Heart right ventricle (tissue), 16 donors: ENCODE data around the gene SRCAP. TPM values are rescaled to one million over a fixed set of nuclear protein-coding genes. Genes with fewer than 3 reads are reported as not detected.

ENCODE experiments used
- ATAC-seq, 8 donors: fragments of 200-7000 bp; cut with Tn5 transposase; one replicate each; pipeline ENCODE4 v1.9.1; 2020; ENCODE audit warnings: mild to moderate bottlenecking in 8 of 8, moderate library complexity in 8 of 8, moderate number of reproducible peaks in 1 of 8
- DNase-seq, 2 donors: peaks; one replicate each; pipeline ENCODE4 v3.0.0-alpha.2; 2020
- H3K27ac ChIP-seq, 10 donors: fragments of 200-600 bp; sonication (generic) in 2 of 10; one replicate each; pipeline versions ENCODE4 v1.5.0 to v1.8.0; 2020 to 2022; ENCODE audit warnings: mild to moderate bottlenecking in 3 of 10
- H3K27me3 ChIP-seq, 7 donors: fragments of 200-600 bp; one replicate each; pipeline ENCODE4 v1.8.0; 2021 to 2022; ENCODE audit warnings: mild to moderate bottlenecking in 2 of 7
- H3K36me3 ChIP-seq, 9 donors: fragments of 200-600 bp; sonication (generic) in 1 of 9; one replicate each; pipeline versions ENCODE4 v1.5.0 to v1.8.0; 2020 to 2022; ENCODE audit warnings: mild to moderate bottlenecking in 2 of 9
- H3K4me1 ChIP-seq, 9 donors: fragments of 200-600 bp; sonication (generic) in 1 of 9; one replicate each; pipeline versions ENCODE4 v1.5.0 to v1.8.0; 2020 to 2022; ENCODE audit warnings: mild to moderate bottlenecking in 4 of 9
- H3K4me3 ChIP-seq, 10 donors: fragments of 200-600 bp; sonication (generic) in 2 of 10; one replicate each; pipeline versions ENCODE4 v1.5.0 to v1.8.0; 2020 to 2022; ENCODE audit warnings: mild to moderate bottlenecking in 7 of 10, moderate library complexity in 2 of 10
- H3K9me3 ChIP-seq, 11 donors: fragments of 200-600 bp in 10 of 11; sonication (generic) in 2 of 11; one replicate each; pipeline versions ENCODE4 v1.5.0 to v1.8.0; 2013 to 2022; ENCODE audit warnings: mild to moderate bottlenecking in 2 of 11, control low read depth in 1 of 11, moderate library complexity in 1 of 11
- WGBS, 2 donors: extraction: QIAGEN DNeasy Blood & Tissue Kit; methylation state at CpG; one replicate each; pipeline ENCODE4 v1.1.7; 2013; ENCODE audit warnings: inconsistent platforms in 1 of 2; 5-methylcytosine and 5-hydroxymethylcytosine counted together
- intact Hi-C, 10 donors: fragments of 100-400 bp; cut with DNase I; formaldehyde crosslinking; loops; one replicate each; pipeline versions ENCODE4 v1.11.1 to v1.14.2; 2022
- polyA plus RNA-seq, 2 donors: library from polyadenylated mRNA; stranded (reverse); fragments of 200-250 nt; gene quantifications; one replicate each; pipeline ENCODE4 v1.2.3, GENCODE V29; 2013
- total RNA-seq, 10 donors: library from RNA; stranded (reverse); fragmentation: NEBNext Ultra II Directional in 3 of 10; extraction: Animal tissue kit (Norgen Biotek cat#: 25700) in 3 of 10; gene quantifications; one replicate each; pipeline versions ENCODE4 v1.2.1 to v1.2.4, GENCODE V29; 2021 to 2023
- TF ChIP-seq, protein P1 (sequence below), 9 donors: fragments of 200-600 bp; sonication (generic) in 2 of 9; IDR thresholded peaks; one replicate each; pipeline versions ENCODE4 v1.5.0 to v1.8.0; 2021 to 2022; ENCODE audit warnings: antibody characterized with exemption in 9 of 9, mild to moderate bottlenecking in 5 of 9, moderate library complexity in 1 of 9
- donor health status: Arrhythmogenic right ventricular cardiomyopathy.
- donor health status: ischemic (EF 13 %, LVEDD 7.1; RV severe dilation, severe dysfunction).
- donor health status: healthy with polysubstance abuse.
- donor health status: DM: no; HTN: yes; CAD: no.
- donor health status: DM: no; HTN: no; CAD: no.
- donor health status: ischemic (EF 25% LVEDD 6.9; RV normal size, moderate dysfunction).
- donor health status: ischemic (EF 25% LVEDD 5.7; RV mildly dilated, moderate dysfunction).
- donor health status: healthy.
- donor health status: DM: yes; HTN: yes; CAD: no.
- donor health status: Ischemic cardiomyopathy.
- donor health status: ischemic (EF 35%, LVEDD 5.7; RV mildly dilated, moderate dysfunction).
- donor health status: nonischemic (EF 11% LVEDD 7.7; RV severe dilation, severe dysfunction).
- donor health status: DM: yes; HTN: yes; CAD: no.
- donor health status: PGD.
- donor health status: ischemic (EF 29% LVEDD 5.4; RV normal size, mild dysfunction).
- donor health status: nonischemic (EF 23%, LVEDD 6.1; RV moderate dilation, normal function).

Gene SRCAP
- total and polyA plus RNA-seq, 12 donors, result 2.6 to 60.6 (median 45.4) TPM

DNA sequence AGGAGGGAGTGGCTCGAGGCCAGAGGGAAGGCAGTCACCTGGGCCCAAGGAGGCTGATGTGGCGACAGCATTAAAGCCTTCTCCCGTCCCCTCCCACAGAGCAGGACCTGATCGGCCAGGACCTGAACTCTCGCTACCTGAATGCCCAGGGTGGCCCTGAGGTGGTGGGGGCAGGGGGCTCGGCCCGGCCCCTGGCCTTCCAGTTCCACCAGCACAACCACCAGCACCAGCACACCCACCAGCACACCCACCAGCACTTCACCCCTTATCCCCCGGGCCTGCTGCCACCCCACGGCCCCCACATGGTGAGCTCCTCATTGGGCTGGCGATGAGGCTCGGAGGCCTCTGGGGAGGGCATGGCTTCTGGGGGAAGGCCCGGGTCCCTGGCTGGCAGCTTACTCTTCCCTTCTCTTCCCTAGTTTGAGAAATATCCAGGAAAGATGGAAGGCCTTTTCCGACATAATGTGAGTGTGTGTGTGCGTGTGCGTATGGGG, 34.3 kb upstream of the SRCAP start:
- TF ChIP-seq, protein P1, sequence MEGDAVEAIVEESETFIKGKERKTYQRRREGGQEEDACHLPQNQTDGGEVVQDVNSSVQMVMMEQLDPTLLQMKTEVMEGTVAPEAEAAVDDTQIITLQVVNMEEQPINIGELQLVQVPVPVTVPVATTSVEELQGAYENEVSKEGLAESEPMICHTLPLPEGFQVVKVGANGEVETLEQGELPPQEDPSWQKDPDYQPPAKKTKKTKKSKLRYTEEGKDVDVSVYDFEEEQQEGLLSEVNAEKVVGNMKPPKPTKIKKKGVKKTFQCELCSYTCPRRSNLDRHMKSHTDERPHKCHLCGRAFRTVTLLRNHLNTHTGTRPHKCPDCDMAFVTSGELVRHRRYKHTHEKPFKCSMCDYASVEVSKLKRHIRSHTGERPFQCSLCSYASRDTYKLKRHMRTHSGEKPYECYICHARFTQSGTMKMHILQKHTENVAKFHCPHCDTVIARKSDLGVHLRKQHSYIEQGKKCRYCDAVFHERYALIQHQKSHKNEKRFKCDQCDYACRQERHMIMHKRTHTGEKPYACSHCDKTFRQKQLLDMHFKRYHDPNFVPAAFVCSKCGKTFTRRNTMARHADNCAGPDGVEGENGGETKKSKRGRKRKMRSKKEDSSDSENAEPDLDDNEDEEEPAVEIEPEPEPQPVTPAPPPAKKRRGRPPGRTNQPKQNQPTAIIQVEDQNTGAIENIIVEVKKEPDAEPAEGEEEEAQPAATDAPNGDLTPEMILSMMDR (IDR thresholded peaks at IDR 0.05), result no peak

DNA sequence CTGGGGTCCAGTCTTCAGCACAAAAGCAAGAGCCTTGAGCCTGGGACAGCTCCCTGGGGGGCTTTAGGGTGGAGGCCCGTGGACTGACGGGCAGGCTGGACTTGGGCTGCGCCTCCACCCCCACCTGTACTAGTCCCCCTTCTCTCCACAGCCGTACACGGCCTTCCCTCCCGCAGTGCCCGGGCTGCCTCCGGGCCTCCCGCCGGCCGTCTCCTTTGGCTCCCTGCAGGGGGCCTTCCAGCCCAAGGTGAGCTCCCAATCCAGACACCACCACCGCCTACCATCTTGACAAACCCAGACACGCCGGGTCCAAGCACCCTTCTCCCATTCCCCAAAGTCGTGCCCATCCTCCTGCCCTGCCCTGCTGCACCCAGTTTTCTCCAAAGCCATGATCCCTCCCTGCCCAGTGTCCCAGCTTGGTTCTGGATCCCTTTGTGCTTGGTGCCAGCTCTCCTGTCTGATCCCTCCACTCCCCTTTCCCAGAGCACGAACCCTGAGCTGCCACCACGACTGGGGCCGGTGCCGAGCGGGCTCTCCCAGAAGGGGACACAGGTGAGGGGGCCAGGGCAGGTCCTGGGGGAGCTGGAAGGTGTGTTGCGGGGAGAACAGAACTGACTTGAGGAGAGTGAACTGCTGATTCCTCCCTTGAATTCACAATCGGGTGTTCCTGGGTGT, 33.7 kb upstream of the SRCAP start:
- TF ChIP-seq, protein P1 (IDR thresholded peaks at IDR 0.05), result no peak
- H3K27ac ChIP-seq, result no peak overlapping the region
- H3K9me3 ChIP-seq, result no peaks in the 10 kb centered on the region
- peaks cover 11 to 39% (median 36%) of the 10 kb centered on the region in 9 donors for H3K4me1 ChIP-seq
- H3K27me3 ChIP-seq, result no peaks in the 10 kb centered on the region
- H3K4me3 ChIP-seq, result no peak overlapping the region
- intact Hi-C loops, result no loop called here
- ATAC-seq (no peak), DNase-seq (no peak)
- peaks cover 0 to 97% (median 91%) of the 10 kb centered on the region in 9 donors for H3K36me3 ChIP-seq
- WGBS, 2 donors, result 80 to 86% methylated on average over 22 of the region's 22 CpGs

More for the DNA sequence above, 34.3 kb upstream of the SRCAP start:
- Histone ChIP-seq H3K27me3 (no peaks in the 10 kb centered on the region), H3K36me3 (peaks cover 0 to 91% (median 84%) of the 10 kb centered on the region in 9 donors), H3K27ac (no peak overlapping the region), H3K4me1 (peaks cover 11 to 45% (median 40%) of the 10 kb centered on the region in 9 donors), H3K4me3 (no peak overlapping the region), H3K9me3 (no peaks in the 10 kb centered on the region)
- DNase-seq (no peak), ATAC-seq (no peak)
- WGBS, 2 donors, result 91 to 94% methylated on average over 15 of the region's 15 CpGs
- intact Hi-C loops, result no loop called here

DNA sequence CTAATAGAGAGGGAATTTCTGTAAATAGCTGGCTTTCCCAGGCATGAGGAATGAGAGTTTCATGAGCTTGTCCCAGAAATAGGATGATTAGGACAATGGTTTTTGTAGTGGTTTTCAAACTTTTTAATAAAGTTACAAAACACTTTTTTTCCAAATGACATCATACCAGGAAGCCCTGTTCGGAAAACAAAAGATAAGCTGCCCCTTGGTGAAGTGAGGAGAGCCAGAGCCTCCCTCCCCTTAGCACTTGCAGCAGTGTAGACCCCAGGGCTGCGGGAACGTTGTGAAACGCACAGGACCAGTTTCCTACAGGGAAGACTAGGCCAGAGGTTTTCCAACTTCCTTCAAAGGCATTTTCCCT, 33.2 kb upstream of the SRCAP start:
- DNase-seq (no peak), ATAC-seq (no peak)
- intact Hi-C loops, result no loop called here
- Histone ChIP-seq H3K27ac (no peak overlapping the region), H3K4me1 (peaks cover 6 to 34% (median 31%) of the 10 kb centered on the region in 9 donors), H3K27me3 (no peaks in the 10 kb centered on the region), H3K36me3 (peaks cover 0 to 100% (median 91%) of the 10 kb centered on the region in 9 donors), H3K9me3 (no peaks in the 10 kb centered on the region), H3K4me3 (no peak overlapping the region)
- TF ChIP-seq, protein P1 (IDR thresholded peaks at IDR 0.05), result no peak
- WGBS, 2 donors, result 54 to 62% methylated on average over 4 of the region's 4 CpGs

- no peak overlapping the region for H3K27ac ChIP-seq
- no peaks in the 10 kb centered on the region for H3K9me3 ChIP-seq
- intact Hi-C loops, result no loop called here
- peaks cover 3 to 25% (median 22%) of the 10 kb centered on the region in 9 donors for H3K4me1 ChIP-seq
- TF ChIP-seq, protein P1 (IDR thresholded peaks at IDR 0.05), result no peak
- H3K36me3 ChIP-seq, result peaks cover 0 to 100% (median 87%) of the 10 kb centered on the region in 9 donors
- ATAC-seq (no peak), DNase-seq (no peak)
- H3K4me3 ChIP-seq, result no peak overlapping the region
- 64 to 75% methylated on average over 7 of the region's 7 CpGs for WGBS, 2 donors
- no peaks in the 10 kb centered on the region for H3K27me3 ChIP-seq
These were observed 32.3 kb upstream of the SRCAP start for GRCh38 chr16:30666681-30667080.
